Hepatocyte (in vitro differentiated cells): ENCODE data around the gene DOCK2.

Experiments used
- CTCF ChIP-seq: fragments of 200-600 bp; sonication (generic); IDR thresholded peaks from 2 replicates; pipeline ENCODE4 v1.5.1; 2016; ENCODE audit warnings: antibody characterized with exemption, mild to moderate bottlenecking; ENCODE audit not compliant: poor library complexity
- EZH2 ChIP-seq: fragments of 200-600 bp; sonication (generic); IDR thresholded peaks from 2 replicates; pipeline ENCODE4 v1.6.1; 2016; ENCODE audit warnings: antibody characterized with exemption, mild to moderate bottlenecking, borderline replicate concordance
- EZH2phosphoT487 ChIP-seq: fragments of 200-600 bp; sonication (generic); IDR thresholded peaks from one replicate; pipeline ENCODE4 v1.6.1; 2018; ENCODE audit warnings: antibody characterized with exemption, mild to moderate bottlenecking, low read depth, moderate library complexity; ENCODE audit not compliant: unreplicated experiment, severe bottlenecking

DNA sequence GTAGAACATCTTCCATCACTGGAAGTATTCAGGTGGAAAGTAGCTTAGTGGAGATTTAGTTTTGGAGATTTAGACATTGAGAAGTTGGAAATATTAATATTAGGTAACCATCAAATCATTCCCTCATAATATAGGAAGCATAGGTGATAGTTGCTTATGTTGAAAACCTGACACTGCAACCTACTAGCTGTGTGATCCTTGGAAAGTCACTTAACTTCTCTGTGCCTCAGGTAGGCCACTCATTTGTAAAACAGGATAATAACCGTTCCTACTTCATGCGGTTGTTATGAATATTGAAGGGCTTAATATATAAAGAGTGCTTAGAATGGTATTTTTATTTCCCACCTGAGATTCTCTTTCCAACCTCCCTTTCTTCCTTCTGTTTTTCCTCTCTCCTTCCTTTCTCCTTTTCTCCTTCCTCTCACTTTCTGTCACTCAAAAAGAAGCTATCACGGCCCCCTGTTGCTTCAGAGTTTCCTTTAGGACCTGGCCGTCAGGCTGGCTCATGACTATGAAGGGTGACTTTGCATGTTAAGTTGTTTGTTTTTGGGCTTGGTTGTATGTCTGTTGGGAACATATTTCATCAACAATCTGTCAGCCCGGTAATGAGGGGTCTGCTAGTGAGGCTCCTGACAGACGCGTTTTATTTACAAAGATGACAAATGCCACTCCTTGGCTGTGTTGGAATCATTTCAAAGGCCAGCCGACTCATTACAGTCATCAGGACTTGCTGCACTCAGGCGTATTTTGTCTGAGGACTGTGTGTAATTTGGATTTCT, 31.0 kb downstream of the DOCK2 start:
- TF ChIP-seq CTCF = no peak
- TF ChIP-seq EZH2 = no peak
- no peak for TF ChIP-seq EZH2phosphoT487
